Testis (tissue), 3 donors: ENCODE results near the gene PSMD12. TPM values are rescaled to one million over a fixed set of nuclear protein-coding genes. Genes with fewer than 3 reads are reported as not detected.
"Not testable (repeated sequence)": the region's sequence is repeated elsewhere in the genome, so short reads cannot be mapped to it uniquely, and the experiment has no call there.

Source experiments
- DNase-seq: peaks from one replicate; pipeline ENCODE4 v3.0.0-alpha.2; 2019
- H3K27ac ChIP-seq, 2 donors: fragments of 200-600 bp; sonication (generic); one replicate each; pipeline ENCODE4 v1.5.1; 2019
- H3K27me3 ChIP-seq: fragments of 200-600 bp; sonication (generic); one replicate; pipeline ENCODE4 v1.5.1; 2019
- H3K36me3 ChIP-seq: fragments of 200-600 bp; sonication (generic); one replicate; pipeline ENCODE4 v1.5.1; 2017; ENCODE audit warnings: low read depth; ENCODE audit errors: missing control alignments
- H3K4me1 ChIP-seq: fragments of 200-600 bp; sonication (generic); one replicate; pipeline ENCODE4 v1.5.1; 2019
- H3K4me3 ChIP-seq, 2 donors: fragments of 200-600 bp; sonication (generic); one replicate each; pipeline ENCODE4 v1.5.1; 2017 to 2019
- H3K9me3 ChIP-seq: fragments of 200-600 bp; sonication (generic); one replicate; pipeline ENCODE4 v1.5.1; 2017
- CTCF ChIP-seq, 3 experiments: fragments of 450-650 bp in 2 of 3; fragments of 200-600 bp in 1 of 3; sonication (generic) in 1 of 3; IDR thresholded peaks; one replicate each; pipeline ENCODE4 v1.5.1; 2016 to 2019; ENCODE audit warnings: antibody characterized with exemption in 3 of 3, mild to moderate bottlenecking in 2 of 3, moderate library complexity in 1 of 3
- POLR2A ChIP-seq: fragments of 450-650 bp; IDR thresholded peaks from one replicate; pipeline ENCODE4 v1.6.1; 2017; ENCODE audit warnings: antibody characterized with exemption, mild to moderate bottlenecking, moderate library complexity
- WGBS, 2 donors: methylation state at CpG; one replicate each; pipeline ENCODE4 v1.1.5; 2018; 5-methylcytosine and 5-hydroxymethylcytosine counted together
- intact Hi-C: fragments of 100-400 bp; cut with DNase I; formaldehyde crosslinking; loops from one replicate; pipeline ENCODE4 v1.15.1; 2023; ENCODE audit warnings: low total_unique reads
- polyA plus RNA-seq: library from polyadenylated mRNA; stranded (reverse); fragments of 350-450 nt; fragmentation: Illumina TruSeq; extraction: RNeasy Lipid Tissue Mini Kit (QIAGEN cat#74804); gene quantifications from one replicate; pipeline ENCODE4 v1.2.3, GENCODE V29; 2014; ENCODE audit warnings: low read depth, low replicate concordance; ENCODE audit not compliant: insufficient read depth
- total RNA-seq, 2 donors: library from RNA; depleted of rRNA; stranded (reverse); fragments of >200 nt; gene quantifications; one replicate each; pipeline ENCODE4 v1.2.3, GENCODE V29; 2016

PSMD12 gene
- total and polyA plus RNA-seq, 3 donors from 2014 or later: 32.8 to 71.2 (median 46.3) TPM

DNA sequence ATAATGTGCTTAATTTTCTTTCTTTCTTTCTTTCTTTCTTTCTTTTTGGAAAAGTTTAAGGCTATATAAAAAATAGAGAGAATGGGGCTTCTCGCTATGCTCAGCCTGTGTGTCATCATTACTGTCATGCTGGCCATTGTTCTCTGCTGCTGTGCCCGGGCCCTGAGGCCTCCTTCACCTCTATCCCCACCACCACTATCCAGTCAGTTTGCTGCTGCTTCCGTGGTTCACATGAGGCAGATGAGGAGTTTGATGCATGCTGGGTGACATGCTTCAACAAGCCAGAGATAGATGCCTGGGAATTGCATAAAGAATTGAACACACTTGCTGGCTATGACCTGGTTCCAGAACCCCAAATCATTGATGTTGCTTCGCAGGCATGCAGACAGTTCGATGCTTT lies 47.0 kb upstream of the PSMD12 start:
- no peaks in the 10 kb centered on the region for H3K36me3 ChIP-seq
- no peak for DNase-seq
- H3K4me1 ChIP-seq: peaks cover 7% of the 10 kb centered on the region
- H3K9me3 ChIP-seq: no peaks in the 10 kb centered on the region
- no peak overlapping the region for H3K4me3 ChIP-seq
- TF ChIP-seq CTCF (IDR thresholded peaks at IDR 0.05) (no peak), POLR2A (no peak)
- no peak overlapping the region for H3K27ac ChIP-seq
- 93% methylated on average over 5 of the region's 5 CpGs for WGBS, 2 donors
- intact Hi-C loops: no loop called here
- H3K27me3 ChIP-seq: no peaks in the 10 kb centered on the region

DNA sequence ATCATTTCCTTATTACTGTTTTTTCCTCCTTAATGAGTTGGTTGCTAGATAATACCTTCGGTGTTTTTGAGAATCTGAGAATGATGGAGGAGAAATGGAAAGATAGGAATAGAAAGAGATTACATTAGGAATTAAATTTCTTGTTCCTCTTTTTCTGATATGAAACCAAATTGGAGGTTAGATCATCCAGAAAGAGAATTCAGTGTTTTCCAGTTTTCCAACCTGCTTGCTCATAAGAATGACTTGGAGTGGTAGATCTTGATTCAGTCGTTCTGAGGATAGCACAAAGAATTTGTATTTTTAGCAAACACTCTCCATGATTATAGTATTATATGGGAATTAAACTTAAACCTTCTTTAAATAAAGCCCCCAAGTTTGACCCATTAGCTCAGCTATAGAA lies 46.6 kb upstream of the PSMD12 start:
- Histone ChIP-seq H3K4me3 (no peak overlapping the region), H3K4me1 (peaks cover 7% of the 10 kb centered on the region), H3K36me3 (no peaks in the 10 kb centered on the region), H3K27me3 (no peaks in the 10 kb centered on the region), H3K9me3 (no peaks in the 10 kb centered on the region), H3K27ac (no peak overlapping the region)
- 65 to 79% methylated on average over 2 of the region's 2 CpGs for WGBS, 2 donors
- intact Hi-C loops: no loop called here
- DNase-seq: no peak
- TF ChIP-seq CTCF (IDR thresholded peaks at IDR 0.05) (no peak), POLR2A (no peak)

- no peak for DNase-seq
- Histone ChIP-seq H3K27me3 (no peaks in the 10 kb centered on the region), H3K36me3 (no peaks in the 10 kb centered on the region), H3K27ac (no peak overlapping the region), H3K9me3 (no peaks in the 10 kb centered on the region), H3K4me1 (peaks cover 7% of the 10 kb centered on the region), H3K4me3 (no peak overlapping the region)
- intact Hi-C loops: no loop called here
- 63% methylated on average over 4 of the region's 4 CpGs for WGBS, 2 donors
- TF ChIP-seq CTCF (IDR thresholded peaks at IDR 0.05): no peak
- no peak for TF ChIP-seq POLR2A
Measured at GRCh38 chr17:67412032-67412431, 45.7 kb upstream of the PSMD12 start.

GRCh38 chr17:67411397-67411796 lies 45.0 kb upstream of the PSMD12 start:
- peaks cover 7% of the 10 kb centered on the region for H3K4me1 ChIP-seq
- no peak overlapping the region for H3K4me3 ChIP-seq
- H3K27ac ChIP-seq: no peak overlapping the region
- WGBS, 2 donors: 85 to 91% methylated on average over 4 of the region's 4 CpGs
- intact Hi-C loops: no loop called here
- H3K36me3 ChIP-seq: no peaks in the 10 kb centered on the region
- no peaks in the 10 kb centered on the region for H3K27me3 ChIP-seq
- DNase-seq: no peak
- no peaks in the 10 kb centered on the region for H3K9me3 ChIP-seq
- TF ChIP-seq CTCF (IDR thresholded peaks at IDR 0.05): no peak
- TF ChIP-seq POLR2A: no peak

DNA sequence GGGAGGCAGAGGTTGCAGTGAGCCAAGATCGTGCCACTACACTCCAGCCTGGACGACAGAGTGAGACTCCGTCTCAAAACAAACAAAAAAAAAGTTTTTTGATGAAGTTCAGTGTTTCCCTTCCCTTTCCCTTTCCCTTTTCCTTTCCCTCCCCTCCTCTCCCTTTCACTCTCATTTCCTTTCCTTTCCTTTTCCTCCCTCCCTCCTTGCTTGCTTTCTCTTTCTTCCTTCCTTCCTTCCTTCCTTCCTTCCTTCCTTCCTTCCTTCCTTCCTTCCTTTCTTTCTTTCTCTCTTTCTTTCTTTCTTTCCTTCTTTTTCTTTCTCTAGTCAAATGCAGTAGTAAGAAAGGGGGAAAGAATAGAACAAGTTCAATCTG lies 42.1 kb upstream of the PSMD12 start:
- WGBS, 2 donors: 49 to 87% methylated on average over 3 of the region's 3 CpGs
- H3K36me3 ChIP-seq, H3K27me3 ChIP-seq, intact Hi-C loops, H3K4me1 ChIP-seq, H3K9me3 ChIP-seq, H3K4me3 ChIP-seq, DNase-seq, H3K27ac ChIP-seq: not testable (repeated sequence)
